MM.1S (cell line): ENCODE data around the gene FRMD4B.

Experiments
- CTCF ChIP-seq: fragments of 300-600 bp; sonication (generic); IDR thresholded peaks from 2 replicates; pipeline ENCODE4 v1.5.1; 2016; ENCODE audit warnings: antibody characterized with exemption, low read length, mixed read lengths
- EZH2 ChIP-seq: fragments of 300-600 bp; sonication (generic); optimal IDR thresholded peaks from 2 replicates; pipeline ENCODE3; 2017; ENCODE audit warnings: low read depth, mild to moderate bottlenecking, antibody characterized with exemption, low read length, mixed read lengths
- EZH2phosphoT487 ChIP-seq: fragments of 300-600 bp; sonication (generic); IDR thresholded peaks from 2 replicates; pipeline ENCODE4 v1.6.1; 2018; ENCODE audit warnings: antibody characterized with exemption, low read length

GRCh38 chr3:69252631-69253030, 133.3 kb downstream of the FRMD4B start:
- TF ChIP-seq CTCF: no peak
- TF ChIP-seq EZH2phosphoT487: no peak
- TF ChIP-seq EZH2: no peak
